Brain microvascular endothelial cell (primary cell): ENCODE results near the gene GTSE1.

Experiments
- DNase-seq: peaks from one replicate; pipeline ENCODE4 v3.0.0-alpha.2; 2020
- H3K27ac ChIP-seq: fragments of 250-450 bp; sonication (Bioruptor Pico); 2 replicates; pipeline ENCODE4 v1.5.1; 2020; ENCODE audit warnings: mild to moderate bottlenecking, moderate library complexity
- H3K27me3 ChIP-seq: fragments of 250-450 bp; sonication (Bioruptor Pico); replicated peaks from 2 replicates; pipeline ENCODE4 v1.5.1; 2020; ENCODE audit warnings: mild to moderate bottlenecking
- H3K36me3 ChIP-seq: fragments of 250-450 bp; sonication (Bioruptor Pico); replicated peaks from 2 replicates; pipeline ENCODE4 v1.5.1; 2020; ENCODE audit warnings: mild to moderate bottlenecking
- H3K4me3 ChIP-seq: 2 replicates; pipeline ENCODE4 v1.5.1; 2011; ENCODE audit warnings: low read depth, mild to moderate bottlenecking, control low read depth, low read length, moderate library complexity
- in situ Hi-C: cut with HindIII; loops from 2 replicates; pipeline ENCODE4 v1.10.0; 2017; ENCODE audit warnings: low sequenced_read_pairs, low pct_ligation_motif_present
- TF ChIP-seq, protein P1 (sequence below): IDR thresholded peaks from 2 replicates; pipeline ENCODE4 v1.5.1; 2011; ENCODE audit warnings: low read depth, mild to moderate bottlenecking, moderate library complexity, low read length, control low read depth, inconsistent platforms; ENCODE audit errors: missing control alignments

Gene GTSE1

DNA sequence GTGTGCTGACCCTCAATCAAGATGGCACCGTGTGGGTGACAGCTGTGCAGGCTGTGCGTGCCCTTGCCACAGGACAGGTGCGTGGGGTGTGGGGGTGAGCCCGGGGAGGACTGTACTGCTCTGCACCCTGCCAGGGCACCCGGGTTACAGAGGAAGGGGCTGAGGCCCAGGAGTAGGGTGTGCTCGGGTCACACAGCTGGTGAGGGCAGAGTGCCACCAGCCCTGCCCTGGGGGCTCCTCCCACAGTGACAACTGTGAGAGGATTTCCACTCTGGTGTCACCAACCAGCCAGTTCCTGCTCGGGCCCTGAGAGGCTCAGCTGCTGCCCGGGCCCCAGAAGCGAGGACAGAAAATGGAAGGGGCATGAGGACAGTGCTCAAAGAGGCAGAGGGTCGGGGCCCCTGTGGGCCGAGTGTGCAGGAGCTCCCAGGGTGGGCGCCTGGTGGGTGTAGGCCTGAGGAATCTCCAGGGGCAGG lies 59.4 kb downstream of the GTSE1 start:
- H3K27ac ChIP-seq, result no peak overlapping the region

GRCh38 chr22:46356496-46357480 lies 60.1 kb downstream of the GTSE1 start:
- no peaks in the 10 kb centered on the region for H3K27me3 ChIP-seq
- peaks cover 39% of the 10 kb centered on the region for H3K36me3 ChIP-seq
- TF ChIP-seq, protein P1, sequence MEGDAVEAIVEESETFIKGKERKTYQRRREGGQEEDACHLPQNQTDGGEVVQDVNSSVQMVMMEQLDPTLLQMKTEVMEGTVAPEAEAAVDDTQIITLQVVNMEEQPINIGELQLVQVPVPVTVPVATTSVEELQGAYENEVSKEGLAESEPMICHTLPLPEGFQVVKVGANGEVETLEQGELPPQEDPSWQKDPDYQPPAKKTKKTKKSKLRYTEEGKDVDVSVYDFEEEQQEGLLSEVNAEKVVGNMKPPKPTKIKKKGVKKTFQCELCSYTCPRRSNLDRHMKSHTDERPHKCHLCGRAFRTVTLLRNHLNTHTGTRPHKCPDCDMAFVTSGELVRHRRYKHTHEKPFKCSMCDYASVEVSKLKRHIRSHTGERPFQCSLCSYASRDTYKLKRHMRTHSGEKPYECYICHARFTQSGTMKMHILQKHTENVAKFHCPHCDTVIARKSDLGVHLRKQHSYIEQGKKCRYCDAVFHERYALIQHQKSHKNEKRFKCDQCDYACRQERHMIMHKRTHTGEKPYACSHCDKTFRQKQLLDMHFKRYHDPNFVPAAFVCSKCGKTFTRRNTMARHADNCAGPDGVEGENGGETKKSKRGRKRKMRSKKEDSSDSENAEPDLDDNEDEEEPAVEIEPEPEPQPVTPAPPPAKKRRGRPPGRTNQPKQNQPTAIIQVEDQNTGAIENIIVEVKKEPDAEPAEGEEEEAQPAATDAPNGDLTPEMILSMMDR, result peak; percentile 18
- DNase-seq, result no peak
- in situ Hi-C loops, result no loop called here
- H3K27ac ChIP-seq, result no peak overlapping the region
- no peak overlapping the region for H3K4me3 ChIP-seq

More for the DNA sequence above, 59.4 kb downstream of the GTSE1 start:
- Histone ChIP-seq H3K27me3 (no peaks in the 10 kb centered on the region), H3K36me3 (peaks cover 46% of the 10 kb centered on the region), H3K4me3 (no peak overlapping the region)
- DNase-seq, result no peak
- TF ChIP-seq, protein P1, result no peak
- in situ Hi-C loops, result no loop called here

DNA sequence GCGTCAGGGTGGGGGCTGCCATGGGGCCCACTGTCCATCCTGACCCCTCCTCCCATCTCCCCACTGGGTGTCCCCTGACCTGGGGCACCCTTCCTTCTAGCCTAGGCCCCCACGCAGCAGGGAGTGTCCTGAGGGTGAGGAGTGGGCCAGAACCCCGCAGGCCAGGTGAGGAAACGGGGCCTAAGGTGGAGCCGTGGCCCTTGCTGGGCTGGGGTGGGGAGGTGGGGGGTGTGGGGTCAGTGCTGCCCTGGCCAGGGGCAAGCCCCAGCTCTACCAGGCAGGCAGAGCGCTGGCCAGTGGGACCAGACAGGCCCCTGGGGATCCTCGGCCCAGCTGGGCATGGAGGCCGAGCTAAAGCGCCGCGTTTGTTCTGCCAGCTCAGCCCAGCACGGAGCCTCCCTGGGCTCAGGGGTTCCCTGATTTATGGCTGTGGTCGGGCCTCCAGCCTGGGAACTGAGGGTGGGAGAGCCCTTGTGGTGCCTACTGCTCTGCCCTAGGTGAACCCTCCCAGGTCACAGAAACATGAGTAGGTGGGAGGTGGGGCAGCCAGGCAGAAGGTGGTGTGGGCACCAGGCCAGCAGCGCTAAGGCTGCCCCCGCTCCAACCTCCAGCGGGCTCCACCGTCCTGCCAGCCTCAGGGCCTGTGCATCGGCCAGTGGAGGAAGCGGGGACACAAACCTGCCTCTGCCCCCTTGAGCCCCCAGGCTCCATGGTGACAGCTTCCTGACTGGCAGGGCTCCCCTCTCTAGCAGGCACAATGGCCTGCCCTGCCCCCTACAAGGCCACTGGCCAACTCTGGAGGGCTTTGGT lies 61.2 kb downstream of the GTSE1 start:
- Histone ChIP-seq H3K27me3 (no peaks in the 10 kb centered on the region), H3K27ac (no peak overlapping the region), H3K36me3 (peaks cover 28% of the 10 kb centered on the region), H3K4me3 (no peak overlapping the region)
- DNase-seq, result no peak
- in situ Hi-C loops, result no loop called here
- TF ChIP-seq, protein P1, result no peak

DNA sequence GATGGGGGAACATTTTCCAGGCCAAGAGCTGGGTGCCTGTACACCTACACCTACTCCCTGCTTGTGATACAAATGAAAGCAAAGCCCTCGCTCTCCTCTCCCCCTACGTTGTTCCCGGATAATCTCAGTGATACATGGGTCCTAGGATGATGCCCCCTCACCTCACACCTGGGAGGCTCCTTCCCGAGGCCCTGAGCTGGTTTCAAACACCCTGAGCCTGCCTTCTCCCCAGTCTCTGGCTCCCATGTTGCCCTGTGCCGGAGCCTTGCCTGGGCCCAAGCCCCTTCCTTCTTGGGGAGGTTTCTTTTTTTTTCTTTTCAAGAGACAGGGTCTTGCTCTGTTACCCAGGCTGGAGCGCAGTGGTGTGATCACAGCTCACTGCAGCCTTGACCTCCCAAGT lies 62.1 kb downstream of the GTSE1 start:
- in situ Hi-C loops, result no loop called here
- H3K36me3 ChIP-seq, result peaks cover 19% of the 10 kb centered on the region
- TF ChIP-seq, protein P1, result no peak

GRCh38 chr22:46359362-46359761 lies 62.7 kb downstream of the GTSE1 start:
- H3K27me3 ChIP-seq, result no peaks in the 10 kb centered on the region
- in situ Hi-C loops, result no loop called here
- DNase-seq, result no peak
- no peak overlapping the region for H3K27ac ChIP-seq
- H3K36me3 ChIP-seq, result peaks cover 13% of the 10 kb centered on the region
- no peak overlapping the region for H3K4me3 ChIP-seq
- TF ChIP-seq, protein P1, result no peak

More for the DNA sequence above, 62.1 kb downstream of the GTSE1 start:
- H3K27me3 ChIP-seq, result no peaks in the 10 kb centered on the region
- H3K4me3 ChIP-seq, result no peak overlapping the region
- no peak overlapping the region for H3K27ac ChIP-seq
- DNase-seq, result no peak
